Neuronal stem cell (in vitro differentiated cells): ENCODE data around the gene ITM2B.

Experiments
- DNase-seq: peaks from one replicate; pipeline ENCODE4 v3.0.0-alpha.2; 2013; ENCODE audit warnings: low spot score
- H2AFZ ChIP-seq: one replicate; pipeline ENCODE4 v1.6.1; 2013; ENCODE audit warnings: mild to moderate bottlenecking, low read length, inconsistent platforms
- H2AK5ac ChIP-seq: 2 replicates; pipeline ENCODE4 v1.6.1; 2013; ENCODE audit warnings: low read depth, mild to moderate bottlenecking, inconsistent platforms, low read length, moderate library complexity, mixed read lengths
- H2BK120ac ChIP-seq: 2 replicates; pipeline ENCODE4 v1.6.1; 2013; ENCODE audit warnings: low read depth, mild to moderate bottlenecking, inconsistent platforms, low read length, moderate library complexity, mixed read lengths
- H2BK12ac ChIP-seq: one replicate; pipeline ENCODE4 v1.6.1; 2013; ENCODE audit warnings: low read length, inconsistent platforms
- H2BK15ac ChIP-seq: 2 replicates; pipeline ENCODE4 v1.6.1; 2013; ENCODE audit warnings: mild to moderate bottlenecking, low read length, inconsistent platforms, mixed read lengths
- H2BK5ac ChIP-seq: one replicate; pipeline ENCODE4 v1.6.1; 2013; ENCODE audit warnings: inconsistent platforms, mild to moderate bottlenecking, low read length, moderate library complexity
- H3K14ac ChIP-seq: one replicate; pipeline ENCODE4 v1.6.1; 2013; ENCODE audit warnings: low read length, inconsistent platforms
- H3K18ac ChIP-seq: 2 replicates; pipeline ENCODE4 v1.6.1; 2013; ENCODE audit warnings: low read length, inconsistent platforms
- H3K23ac ChIP-seq: 2 replicates; pipeline ENCODE4 v1.6.1; 2013; ENCODE audit warnings: low read depth, mild to moderate bottlenecking, mixed read lengths, low read length, inconsistent platforms; ENCODE audit not compliant: poor library complexity
- H3K27ac ChIP-seq: replicated peaks from 3 replicates; pipeline ENCODE4 v1.5.1; 2013; ENCODE audit warnings: low read length, inconsistent platforms
- H3K27me3 ChIP-seq, 3 experiments: 2 replicates each; pipeline ENCODE4 v1.6.1; 2013; ENCODE audit warnings: low read length in 3 of 3, mild to moderate bottlenecking in 2 of 3, inconsistent platforms in 1 of 3, low read depth in 1 of 3, mixed read lengths in 1 of 3, moderate library complexity in 1 of 3; ENCODE audit not compliant: control insufficient read depth in 3 of 3, insufficient read depth in 3 of 3
- H3K36me3 ChIP-seq, 2 donors: replicated peaks in 1 of 2; 2 replicates each; pipeline ENCODE4 v1.6.1; 2013; ENCODE audit warnings: low read length in 2 of 2; ENCODE audit not compliant: control insufficient read depth in 2 of 2, insufficient read depth in 2 of 2
- H3K4ac ChIP-seq: 2 replicates; pipeline ENCODE4 v1.6.1; 2013; ENCODE audit warnings: inconsistent platforms, mild to moderate bottlenecking, low read length, moderate library complexity
- H3K4me1 ChIP-seq, 2 donors: 1 replicate in 1 of 2; 2 replicates in 1 of 2; pipeline ENCODE4 v1.6.1; 2013; ENCODE audit warnings: low read length in 2 of 2, low read depth in 1 of 2; ENCODE audit not compliant: control insufficient read depth in 2 of 2, insufficient read depth in 1 of 2
- H3K4me2 ChIP-seq: one replicate; pipeline ENCODE4 v1.6.1; 2013; ENCODE audit warnings: mild to moderate bottlenecking, low read length, inconsistent platforms; ENCODE audit not compliant: insufficient read depth, poor library complexity, severe bottlenecking
- H3K4me3 ChIP-seq, 2 donors: 2 replicates each; pipeline ENCODE4 v1.5.1; 2013; ENCODE audit warnings: low read length in 2 of 2, mild to moderate bottlenecking in 2 of 2, inconsistent platforms in 1 of 2, moderate library complexity in 1 of 2
- H3K79me1 ChIP-seq: one replicate; pipeline ENCODE4 v1.6.1; 2013; ENCODE audit warnings: low read depth, mild to moderate bottlenecking, inconsistent platforms, low read length, moderate library complexity
- H3K9ac ChIP-seq: one replicate; pipeline ENCODE4 v1.6.1; 2013; ENCODE audit warnings: mild to moderate bottlenecking, low read depth, low read length, inconsistent platforms; ENCODE audit not compliant: poor library complexity
- H3K9me3 ChIP-seq, 2 donors: replicated peaks in 1 of 2; 2 replicates each; pipeline versions ENCODE3 to v1.6.1; 2013; ENCODE audit warnings: low read length in 2 of 2, mild to moderate bottlenecking in 2 of 2, inconsistent platforms in 1 of 2, low read depth in 1 of 2, mixed read lengths in 1 of 2, moderate library complexity in 1 of 2; ENCODE audit not compliant: control insufficient read depth in 2 of 2, insufficient read depth in 1 of 2
- H4K8ac ChIP-seq: one replicate; pipeline ENCODE4 v1.6.1; 2013; ENCODE audit warnings: low read depth, mild to moderate bottlenecking, inconsistent platforms, low read length, moderate library complexity
- H4K91ac ChIP-seq: one replicate; pipeline ENCODE4 v1.6.1; 2013; ENCODE audit warnings: low read length, low read depth, mild to moderate bottlenecking, inconsistent platforms; ENCODE audit not compliant: poor library complexity
- WGBS, 2 donors: extraction: QIAGEN DNeasy Blood & Tissue Kit; methylation state at CpG; one replicate each; pipeline ENCODE4 v1.1.7; 2013; ENCODE audit warnings: missing lambda C conversion rate in 2 of 2, mixed read lengths in 1 of 2; ENCODE audit not compliant: insufficient read length in 2 of 2, insufficient replicate concordance in 1 of 2; ENCODE audit errors: extremely low coverage in 2 of 2; 5-methylcytosine and 5-hydroxymethylcytosine counted together

ITM2B gene

DNA sequence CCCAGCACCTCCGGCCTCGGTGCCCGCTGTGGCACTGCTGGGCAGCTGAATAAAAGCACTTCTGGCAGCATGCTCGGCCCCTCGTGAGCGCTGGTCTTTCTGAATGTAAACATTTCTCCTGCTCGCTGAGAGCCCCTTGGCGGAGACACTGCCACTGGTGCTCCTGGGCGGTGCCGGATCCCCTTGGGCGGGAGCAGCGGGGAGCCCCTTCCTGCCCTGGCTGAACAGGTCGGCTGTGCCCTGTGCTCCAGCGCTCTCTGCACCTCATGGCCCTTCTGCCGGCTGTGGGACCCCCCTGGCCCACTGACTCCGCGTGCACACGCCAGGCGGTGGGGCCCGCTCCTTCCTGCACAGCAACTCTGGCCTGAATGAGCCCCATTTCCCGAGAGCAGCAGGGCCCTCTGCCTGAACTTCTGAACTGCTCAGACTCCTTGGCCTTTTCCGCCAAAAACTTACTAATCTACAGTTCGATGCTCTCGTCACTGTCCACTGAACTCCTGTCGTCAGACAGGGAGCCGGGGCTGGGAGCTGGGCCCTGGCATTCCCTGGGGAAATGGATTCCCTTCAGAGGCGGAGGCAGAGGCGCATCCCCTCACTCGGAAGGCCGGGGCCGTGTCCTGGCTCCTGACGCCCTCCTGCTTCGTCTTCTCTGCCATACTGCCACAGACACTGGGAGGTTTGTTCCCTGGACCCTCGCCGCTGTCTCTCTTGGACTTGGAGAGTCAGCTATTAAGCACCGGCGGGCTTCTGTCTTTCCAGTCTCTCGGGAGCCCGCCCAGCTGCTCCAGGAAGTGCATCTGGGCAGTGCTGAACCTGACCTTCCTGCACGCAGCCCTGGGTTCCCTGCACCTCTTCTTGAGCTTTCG, 84.7 kb downstream of the ITM2B start:
- peaks cover 7 to 46% of the 10 kb centered on the region in 2 donors for H3K36me3 ChIP-seq
- peak overlapping the region in 1 of 2 donors; percentile 39 for H3K4me3 ChIP-seq
- no peak overlapping the region for H3K18ac ChIP-seq
- H2BK12ac ChIP-seq = peak overlapping the region; percentile 41
- H3K9me3 ChIP-seq = peaks cover 14 to 40% of the 10 kb centered on the region in 2 donors
- no peak overlapping the region for H3K14ac ChIP-seq
- H3K4me1 ChIP-seq = no peaks in the 10 kb centered on the region
- H3K9ac ChIP-seq = no peak overlapping the region
- no peak overlapping the region for H4K91ac ChIP-seq
- no peak overlapping the region for H2AK5ac ChIP-seq
- H3K27ac ChIP-seq = no peak overlapping the region
- no peak overlapping the region for H2AFZ ChIP-seq
- H2BK5ac ChIP-seq = peak overlapping the region; percentile 53
- no peak overlapping the region for H4K8ac ChIP-seq
- no peak for DNase-seq
- no peaks in the 10 kb centered on the region for H3K27me3 ChIP-seq
- H3K23ac ChIP-seq = no peak overlapping the region
- no peak overlapping the region for H3K4me2 ChIP-seq
- no peak overlapping the region for H3K4ac ChIP-seq
- no peak overlapping the region for H2BK15ac ChIP-seq
- H3K79me1 ChIP-seq = peaks cover 12% of the 10 kb centered on the region
- H2BK120ac ChIP-seq = no peak overlapping the region
- WGBS, 2 donors = no CpG with 5 or more reads among the region's 41 CpGs

DNA sequence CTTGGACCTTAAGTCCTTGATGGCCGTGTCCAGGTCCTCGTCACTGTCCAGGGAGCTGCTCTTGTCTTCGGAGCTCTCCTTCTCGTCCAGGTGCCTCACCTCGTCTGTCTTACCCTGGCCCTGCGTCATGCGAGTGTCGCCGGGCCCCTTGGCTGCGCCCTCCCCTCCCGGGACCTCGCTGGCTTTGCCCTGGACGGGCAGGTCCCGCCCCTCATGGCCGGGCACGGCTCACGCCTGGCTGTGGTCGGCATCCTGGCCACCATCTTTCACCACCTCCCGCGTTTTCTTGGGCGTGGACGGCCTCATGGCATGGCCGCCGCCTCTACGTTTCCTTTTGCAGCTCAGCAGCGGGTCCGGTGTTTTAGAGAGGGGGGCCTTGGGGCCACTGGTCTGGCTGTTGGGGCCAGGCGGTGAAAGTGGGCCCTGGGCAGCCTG, 85.4 kb downstream of the ITM2B start:
- no peak overlapping the region for H2AFZ ChIP-seq
- H3K4me3 ChIP-seq = no peak overlapping the region
- H3K4ac ChIP-seq = no peak overlapping the region
- no peak overlapping the region for H2AK5ac ChIP-seq
- peaks cover 12% of the 10 kb centered on the region for H3K79me1 ChIP-seq
- H2BK120ac ChIP-seq = no peak overlapping the region
- H3K18ac ChIP-seq = no peak overlapping the region
- peaks cover 7 to 44% of the 10 kb centered on the region in 2 donors for H3K36me3 ChIP-seq
- no peaks in the 10 kb centered on the region for H3K27me3 ChIP-seq
- DNase-seq = no peak
- no peak overlapping the region for H3K23ac ChIP-seq
- no peak overlapping the region for H3K9ac ChIP-seq
- no peak overlapping the region for H4K91ac ChIP-seq
- no CpG with 5 or more reads among the region's 28 CpGs for WGBS, 2 donors
- no peak overlapping the region for H2BK5ac ChIP-seq
- no peak overlapping the region for H2BK15ac ChIP-seq
- no peak overlapping the region for H4K8ac ChIP-seq
- H3K27ac ChIP-seq = no peak overlapping the region
- H2BK12ac ChIP-seq = no peak overlapping the region
- no peaks in the 10 kb centered on the region for H3K4me1 ChIP-seq
- H3K14ac ChIP-seq = no peak overlapping the region
- H3K4me2 ChIP-seq = no peak overlapping the region
- H3K9me3 ChIP-seq = peaks cover 14 to 37% of the 10 kb centered on the region in 2 donors

DNA sequence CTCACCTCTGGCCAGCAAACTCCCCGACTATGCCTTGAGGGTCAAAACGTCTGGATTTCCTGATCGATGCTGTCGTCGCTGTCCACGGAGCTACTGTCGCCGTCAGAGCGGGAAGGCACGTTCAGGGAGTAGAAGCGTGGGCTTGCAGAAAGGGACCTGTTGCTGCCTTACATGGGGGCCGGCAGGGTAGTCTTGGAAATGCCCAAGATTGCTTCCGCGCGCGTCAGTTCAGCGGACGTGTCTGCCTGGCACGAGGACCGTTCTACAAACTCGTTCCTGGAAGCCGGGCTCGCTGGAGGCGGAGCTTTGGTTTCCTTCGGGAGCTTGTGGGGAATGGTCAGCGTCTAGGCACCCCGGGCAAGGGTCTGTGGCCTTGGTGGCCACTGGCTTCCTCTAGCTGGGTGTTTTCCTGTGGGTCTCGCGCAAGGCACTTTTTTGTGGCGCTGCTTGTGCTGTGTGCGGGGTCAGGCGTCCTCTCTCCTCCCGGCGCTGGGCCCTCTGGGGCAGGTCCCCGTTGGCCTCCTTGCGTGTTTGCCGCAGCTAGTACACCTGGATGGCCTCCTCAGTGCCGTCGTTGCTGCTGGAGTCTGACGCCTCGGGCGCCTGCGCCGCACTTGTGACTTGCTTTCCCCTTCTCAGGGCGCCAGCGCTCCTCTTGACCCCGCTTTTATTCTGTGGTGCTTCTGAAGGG, 86.0 kb downstream of the ITM2B start:
- peaks cover 12% of the 10 kb centered on the region for H3K79me1 ChIP-seq
- peaks cover 14 to 35% of the 10 kb centered on the region in 2 donors for H3K9me3 ChIP-seq
- DNase-seq = no peak
- H4K8ac ChIP-seq = no peak overlapping the region
- no peaks in the 10 kb centered on the region for H3K27me3 ChIP-seq
- H3K4ac ChIP-seq = no peak overlapping the region
- no peak overlapping the region for H3K4me3 ChIP-seq
- no peak overlapping the region for H4K91ac ChIP-seq
- H3K9ac ChIP-seq = no peak overlapping the region
- no peak overlapping the region for H2AK5ac ChIP-seq
- WGBS, 2 donors = no CpG with 5 or more reads among the region's 47 CpGs
- no peak overlapping the region for H2BK12ac ChIP-seq
- no peak overlapping the region for H2AFZ ChIP-seq
- no peak overlapping the region for H3K4me2 ChIP-seq
- no peaks in the 10 kb centered on the region for H3K4me1 ChIP-seq
- H3K23ac ChIP-seq = peak overlapping the region; percentile 25
- H2BK5ac ChIP-seq = no peak overlapping the region
- no peak overlapping the region for H2BK15ac ChIP-seq
- no peak overlapping the region for H2BK120ac ChIP-seq
- H3K36me3 ChIP-seq = peaks cover 7 to 44% of the 10 kb centered on the region in 2 donors
- H3K27ac ChIP-seq = no peak overlapping the region
- no peak overlapping the region for H3K18ac ChIP-seq
- peak overlapping the region; percentile 82 for H3K14ac ChIP-seq
